Measurements from ENCODE around the gene CAPZA1. TPM values are rescaled to one million over a fixed set of nuclear protein-coding genes. Genes with fewer than 3 reads are reported as not detected.
A peak's percentile ranks its signal among the peaks of the same experiment; 100 is the strongest.

The CAPZA1 gene
- total RNA-seq, 1 donor from 2014 or later: 241 TPM

DNA sequence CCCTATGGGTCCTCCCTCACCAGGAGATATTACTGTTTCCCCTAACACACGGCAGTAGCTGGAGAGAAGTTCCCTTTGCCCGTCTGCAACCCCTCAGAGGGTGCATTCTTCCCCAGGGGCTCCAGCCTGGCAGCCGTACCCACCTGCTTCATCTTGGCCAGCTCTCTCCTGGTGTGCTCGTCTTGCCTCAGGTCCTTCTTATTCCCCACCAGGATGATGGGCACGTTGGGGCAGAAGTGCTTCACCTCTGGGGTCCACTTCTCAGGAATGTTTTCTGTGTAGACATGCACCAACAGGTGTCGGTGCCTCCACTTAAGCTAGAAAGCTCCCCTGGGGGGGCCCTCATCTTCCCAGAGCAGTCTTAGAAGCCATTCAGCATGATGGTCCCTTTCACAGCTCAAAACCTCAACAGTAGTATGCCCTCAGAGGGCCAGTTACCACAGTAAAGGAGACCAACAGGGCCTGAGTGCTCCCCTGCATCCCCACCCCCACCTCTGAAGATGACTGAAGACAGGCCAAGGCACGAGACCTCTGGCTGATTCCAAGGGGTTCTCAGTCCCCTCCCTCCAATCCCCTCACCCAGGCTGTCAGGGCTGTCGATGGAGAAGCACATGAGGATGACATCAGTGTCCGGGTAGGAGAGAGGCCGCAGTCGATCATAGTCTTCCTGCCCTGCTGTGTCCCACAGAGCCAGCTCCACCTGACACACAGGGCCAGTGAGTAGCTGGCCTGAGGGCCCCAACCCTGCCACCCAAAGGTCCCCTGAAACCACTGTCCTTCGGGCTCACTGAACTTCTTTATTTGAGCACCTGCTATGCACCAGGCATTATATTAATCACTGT lies 83.0 kb downstream of the CAPZA1 start:
- Mint-ChIP-seq H3K27me3 (peaks cover 3% of the 10 kb centered on the region), H3K9me3 (no peaks in the 10 kb centered on the region), H3K4me1 (peaks cover 71% of the 10 kb centered on the region), H3K4me3 (peak overlapping the region; percentile 26), H3K27ac (peak overlapping the region; percentile 94), H3K36me3 (ENCODE audit: low read depth) (peaks cover 29% of the 10 kb centered on the region)
- intact Hi-C loops (cut with micrococcal nuclease): no loop called here
- no peak for DNase-seq

DNA sequence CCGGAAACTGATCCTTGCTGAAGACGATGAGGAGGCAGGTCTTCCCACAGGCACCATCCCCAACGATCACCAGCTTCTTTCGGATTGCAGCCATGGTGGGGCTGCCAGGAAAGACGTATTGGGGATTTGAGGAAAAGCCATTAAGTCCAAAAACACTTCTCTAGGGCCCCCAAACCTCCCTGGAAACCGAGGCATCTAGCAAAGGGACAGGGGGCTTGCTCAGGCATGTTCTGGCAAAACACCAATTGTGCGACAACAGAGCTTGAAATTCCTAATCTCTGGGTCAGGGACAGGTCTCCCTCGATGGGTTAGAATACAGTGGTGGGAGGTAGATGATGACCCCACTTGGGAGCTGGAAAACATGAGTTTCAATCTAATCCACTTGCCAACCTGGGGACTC lies 84.1 kb downstream of the CAPZA1 start:
- H3K36me3 Mint-ChIP-seq (ENCODE audit: low read depth): peaks cover 29% of the 10 kb centered on the region
- H3K27ac Mint-ChIP-seq: peak overlapping the region; percentile 62
- no peaks in the 10 kb centered on the region for H3K9me3 Mint-ChIP-seq
- peaks cover 9% of the 10 kb centered on the region for H3K27me3 Mint-ChIP-seq
- intact Hi-C loops (cut with micrococcal nuclease): no loop called here
- H3K4me1 Mint-ChIP-seq: peaks cover 71% of the 10 kb centered on the region
- no peak for DNase-seq
- H3K4me3 Mint-ChIP-seq: peak overlapping the region; percentile 87

DNA sequence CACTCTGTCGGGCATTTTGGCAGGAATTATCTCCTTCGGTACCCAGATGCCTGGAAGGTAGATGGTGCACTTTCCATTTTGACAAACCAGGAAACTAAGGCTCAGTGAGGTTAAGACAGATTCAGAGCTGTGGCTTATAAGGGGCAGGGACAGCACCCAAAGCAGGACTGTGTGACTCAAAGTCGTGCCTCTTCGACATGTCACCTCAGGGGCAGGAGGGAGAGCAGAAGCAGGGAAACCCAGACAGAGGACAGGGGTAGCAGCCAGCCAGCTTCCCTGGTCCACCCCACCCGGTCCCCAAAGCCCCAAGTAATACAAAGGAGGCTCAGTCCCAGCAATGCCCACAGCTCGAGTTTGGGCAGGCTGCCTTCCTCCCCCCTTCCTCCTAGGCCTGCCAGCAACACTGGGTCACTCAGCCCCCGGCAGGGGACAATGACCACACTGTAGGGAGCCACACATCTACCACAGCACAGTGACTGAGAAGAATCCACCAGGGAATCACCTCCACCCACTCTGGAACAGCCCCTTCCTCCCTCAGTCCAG lies 84.8 kb downstream of the CAPZA1 start:
- Mint-ChIP-seq H3K4me3 (peak overlapping the region; percentile 87), H3K36me3 (ENCODE audit: low read depth) (peaks cover 23% of the 10 kb centered on the region), H3K4me1 (peaks cover 69% of the 10 kb centered on the region), H3K27me3 (peaks cover 13% of the 10 kb centered on the region), H3K27ac (peak overlapping the region; percentile 94), H3K9me3 (no peaks in the 10 kb centered on the region)
- intact Hi-C loops (cut with micrococcal nuclease): no loop called here
- peak; percentile 69 for DNase-seq

DNA sequence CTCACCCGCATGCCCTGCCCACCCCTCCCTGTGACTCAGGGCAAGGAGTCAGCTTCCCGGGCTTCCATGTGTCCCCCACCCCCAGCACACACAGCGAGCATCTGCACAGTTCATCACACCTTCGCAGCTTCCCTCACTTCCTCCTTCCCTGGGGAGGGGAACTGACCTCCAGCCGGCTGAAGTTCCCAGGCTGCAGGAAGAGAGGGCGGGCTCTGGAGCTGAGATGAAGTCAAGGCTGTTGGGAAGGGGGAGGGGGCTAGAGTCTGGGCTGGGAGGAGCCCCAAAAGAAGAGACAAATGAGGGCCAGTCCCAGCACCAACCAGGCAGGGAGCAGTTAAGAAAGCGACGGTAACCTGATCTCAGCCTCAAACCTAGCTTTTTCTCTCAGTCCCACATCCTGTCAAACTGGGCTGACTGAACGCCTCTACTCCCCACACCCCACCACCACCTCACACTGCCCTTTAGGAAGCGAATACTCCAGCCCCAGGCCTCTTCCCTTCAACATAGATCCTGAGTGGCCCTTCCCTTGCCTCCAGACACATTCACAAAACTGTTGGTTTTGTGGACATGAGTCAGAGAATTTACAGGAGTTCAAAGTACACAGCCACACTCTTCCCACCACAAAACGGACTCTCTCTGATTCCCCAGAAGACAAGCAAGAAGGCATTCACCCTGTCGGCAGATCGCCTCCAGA lies 85.4 kb downstream of the CAPZA1 start:
- H3K9me3 Mint-ChIP-seq: no peaks in the 10 kb centered on the region
- peak overlapping the region; percentile 87 for H3K4me3 Mint-ChIP-seq
- peak; percentile 92 for DNase-seq
- peak overlapping the region; percentile 94 for H3K27ac Mint-ChIP-seq
- H3K4me1 Mint-ChIP-seq: peaks cover 69% of the 10 kb centered on the region
- intact Hi-C loops (cut with micrococcal nuclease): loop anchor here (1.0 to 5.0 kb wide), 4 partner anchors 31 to 1107 kb away; partner anchors contain the start of genes MAGI3, MOV10 and RSBN1
- H3K27me3 Mint-ChIP-seq: peaks cover 17% of the 10 kb centered on the region
- peaks cover 17% of the 10 kb centered on the region for H3K36me3 Mint-ChIP-seq (ENCODE audit: low read depth)

DNA sequence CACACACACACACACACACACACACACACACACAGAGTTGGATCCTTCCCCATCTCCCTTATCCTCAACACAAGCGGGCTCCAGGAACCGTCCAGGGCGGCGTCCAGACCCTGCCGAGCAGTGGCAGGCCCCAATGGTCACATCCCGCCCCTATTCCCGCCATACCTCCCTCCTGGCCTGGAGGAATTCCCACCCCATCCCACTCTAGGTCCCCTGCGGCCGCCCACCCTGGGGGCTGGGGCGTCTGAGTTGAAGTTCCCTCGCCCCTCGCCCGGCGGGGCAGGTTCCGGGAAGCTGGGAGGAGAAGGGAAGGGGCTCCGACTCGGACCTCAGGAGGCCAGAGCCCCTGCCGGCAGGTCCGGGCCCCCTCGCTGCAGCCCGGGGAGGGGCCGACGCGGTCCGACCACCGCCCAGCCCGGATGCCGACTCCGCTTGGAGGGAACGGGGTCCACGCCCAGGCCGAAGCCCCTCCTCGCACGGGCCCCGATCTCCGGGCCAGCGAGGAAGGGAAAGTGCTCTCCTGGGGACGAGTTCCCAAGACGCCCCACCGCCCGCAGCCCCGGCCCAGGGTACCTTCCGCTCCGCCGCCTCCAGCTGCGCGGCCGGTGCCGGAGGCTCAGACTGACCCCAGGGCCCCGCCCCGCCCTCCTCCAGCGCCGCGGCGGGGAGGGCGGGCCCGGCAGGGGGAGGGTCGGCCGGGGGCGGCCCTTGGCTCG lies 87.0 kb downstream of the CAPZA1 start, which contains the start of gene RHOC:
RHOC (minus strand) TSS at position 623 of the 716 bp plus-strand sequence. CDS start 3,328 bp downstream, outside the sequence.
- H3K9me3 Mint-ChIP-seq: no peaks in the 10 kb centered on the region
- peaks cover 60% of the 10 kb centered on the region for H3K4me1 Mint-ChIP-seq
- peaks cover 9% of the 10 kb centered on the region for H3K36me3 Mint-ChIP-seq (ENCODE audit: low read depth)
- peak; percentile 88 for DNase-seq
- H3K27me3 Mint-ChIP-seq: peaks cover 19% of the 10 kb centered on the region
- peak within 1 kb of the TSS; percentile 87 for H3K4me3 Mint-ChIP-seq
- intact Hi-C loops (cut with micrococcal nuclease): loop anchor here (1.0 to 5.0 kb wide), 5 partner anchors 10 to 1106 kb away; partner anchors contain the start of genes MAGI3 and RSBN1
- H3K27ac Mint-ChIP-seq: peak within 1 kb of the TSS; percentile 94

DNA sequence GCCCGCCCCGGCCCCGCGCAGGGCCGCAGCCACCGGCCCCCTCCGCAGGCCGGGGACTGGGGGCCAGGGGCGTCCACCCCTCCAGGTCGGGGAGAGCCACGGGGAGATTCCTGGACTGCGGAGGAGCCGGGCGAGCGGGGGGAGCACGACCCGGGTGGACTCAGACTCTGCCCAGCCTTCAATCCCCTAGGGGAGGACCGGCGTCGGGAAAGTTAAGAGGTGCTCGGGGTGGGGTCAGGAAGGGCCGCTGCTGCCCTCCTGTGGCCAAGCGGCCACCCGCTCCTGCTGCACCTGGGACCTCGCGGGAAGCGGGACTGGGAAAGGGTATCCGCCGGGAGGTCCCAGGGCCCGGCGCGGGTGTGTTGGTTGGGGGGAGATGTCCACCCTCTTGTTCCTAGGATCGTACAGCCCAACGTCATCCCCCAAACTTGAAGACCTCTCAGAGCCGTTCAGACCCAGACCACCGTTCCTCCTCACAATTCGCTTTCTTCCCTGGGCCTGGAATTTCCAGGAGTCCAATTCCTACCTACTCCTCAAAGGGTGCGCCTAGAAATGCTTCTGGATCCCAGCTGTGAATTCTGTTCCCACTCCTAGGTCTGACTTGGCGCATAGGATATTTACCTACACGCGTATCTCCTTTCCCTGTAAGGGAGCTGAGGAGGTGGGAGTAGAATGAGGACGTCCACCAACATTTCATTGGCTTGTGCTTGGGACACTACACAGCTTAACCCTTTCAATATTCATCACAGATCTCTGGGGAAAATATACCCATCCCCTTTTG lies 87.8 kb downstream of the CAPZA1 start:
- H3K27me3 Mint-ChIP-seq: peaks cover 23% of the 10 kb centered on the region
- H3K36me3 Mint-ChIP-seq (ENCODE audit: low read depth): peaks cover 4% of the 10 kb centered on the region
- intact Hi-C loops (cut with micrococcal nuclease): loop anchor here (1.0 to 5.0 kb wide), 5 partner anchors 9 to 1105 kb away; partner anchors contain the start of genes MAGI3 and RSBN1
- peak overlapping the region; percentile 87 for H3K4me3 Mint-ChIP-seq
- peak overlapping the region; percentile 71 for H3K27ac Mint-ChIP-seq
- DNase-seq: peak; percentile 91
- peaks cover 53% of the 10 kb centered on the region for H3K4me1 Mint-ChIP-seq
- no peaks in the 10 kb centered on the region for H3K9me3 Mint-ChIP-seq

DNA sequence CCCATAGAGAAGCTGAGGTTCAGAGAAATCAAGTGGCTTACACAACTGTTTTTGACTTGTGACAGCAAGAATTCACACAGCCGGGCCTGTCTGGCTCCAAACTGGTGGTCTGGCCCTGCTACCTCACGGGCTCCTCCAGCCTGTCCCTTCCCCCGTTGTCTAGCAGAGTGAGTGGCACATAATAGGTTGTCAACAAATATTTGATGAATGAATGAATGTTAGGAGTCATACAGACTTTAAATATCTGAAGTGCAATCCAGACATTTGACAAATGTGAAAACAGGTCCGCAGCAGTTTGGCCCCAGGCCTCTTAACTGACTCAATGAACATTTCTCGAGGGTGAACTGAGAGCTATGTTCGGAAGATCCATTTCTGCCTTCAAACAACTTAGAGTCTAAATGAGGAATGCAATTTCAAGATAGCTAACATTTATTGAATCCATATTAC lies 88.4 kb downstream of the CAPZA1 start:
- intact Hi-C loops (cut with micrococcal nuclease): loop anchor here (5.0 kb wide), 2 partner anchors 684 to 1104 kb away; partner anchors contain the start of genes MAGI3 and RSBN1
- peaks cover 3% of the 10 kb centered on the region for H3K36me3 Mint-ChIP-seq (ENCODE audit: low read depth)

DNA sequence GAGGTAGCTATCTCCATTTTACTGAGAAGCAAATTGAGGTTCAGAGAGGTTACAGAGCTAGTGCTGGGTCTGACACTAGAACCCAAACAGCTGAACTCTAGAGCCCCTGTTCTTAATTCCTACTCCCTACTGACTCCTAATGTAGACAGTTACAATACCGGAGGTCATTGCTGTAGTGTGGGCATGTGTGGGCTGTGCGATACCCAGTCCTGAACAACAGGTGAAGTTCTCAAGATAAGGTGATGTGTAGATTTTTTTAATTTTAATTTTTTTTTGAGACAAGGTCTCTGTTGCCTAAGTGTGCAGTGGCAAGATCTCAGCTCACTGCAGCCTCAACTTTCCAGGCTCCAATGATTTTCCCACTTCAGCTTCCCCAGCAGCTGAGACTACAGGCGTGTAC lies 88.9 kb downstream of the CAPZA1 start:
- no peaks in the 10 kb centered on the region for H3K36me3 Mint-ChIP-seq (ENCODE audit: low read depth)

More for the DNA sequence above, 88.4 kb downstream of the CAPZA1 start:
- H3K4me1 Mint-ChIP-seq: peaks cover 48% of the 10 kb centered on the region
- no peak overlapping the region for H3K27ac Mint-ChIP-seq
- DNase-seq: no peak
- peak overlapping the region; percentile 87 for H3K4me3 Mint-ChIP-seq
- H3K9me3 Mint-ChIP-seq: no peaks in the 10 kb centered on the region
- H3K27me3 Mint-ChIP-seq: peaks cover 29% of the 10 kb centered on the region

DNA sequence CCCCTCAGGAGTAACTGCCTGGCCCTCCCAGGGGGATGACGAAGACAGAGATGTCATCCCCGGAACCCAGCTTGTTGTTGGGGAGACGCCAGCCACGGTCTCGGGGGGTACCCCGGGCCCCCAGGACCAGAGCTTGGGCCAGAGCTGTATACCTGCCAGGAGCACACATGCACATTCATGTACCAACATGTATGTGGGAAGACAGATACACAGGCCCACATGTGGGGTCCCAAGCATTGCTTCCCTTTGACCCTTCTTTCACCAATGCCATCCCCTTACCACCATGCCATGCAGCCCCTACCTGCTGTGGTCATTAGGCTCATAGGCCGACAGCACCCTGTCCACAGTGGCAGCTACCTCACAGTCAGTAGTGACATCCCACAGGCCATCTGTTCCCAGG lies 90.5 kb downstream of the CAPZA1 start:
- peaks cover 44% of the 10 kb centered on the region for H3K27me3 Mint-ChIP-seq
- no peaks in the 10 kb centered on the region for H3K9me3 Mint-ChIP-seq
- intact Hi-C loops (cut with micrococcal nuclease): no loop called here
- no peak overlapping the region for H3K27ac Mint-ChIP-seq
- H3K4me3 Mint-ChIP-seq: no peak overlapping the region
- no peak for DNase-seq
- H3K36me3 Mint-ChIP-seq (ENCODE audit: low read depth): no peaks in the 10 kb centered on the region
- H3K4me1 Mint-ChIP-seq: peaks cover 38% of the 10 kb centered on the region

More for the DNA sequence above, 88.9 kb downstream of the CAPZA1 start:
- intact Hi-C loops (cut with micrococcal nuclease): loop anchor here (5.0 kb wide), 2 partner anchors 684 to 1104 kb away; partner anchors contain the start of genes MAGI3 and RSBN1
- Mint-ChIP-seq H3K27ac (no peak overlapping the region), H3K27me3 (peaks cover 34% of the 10 kb centered on the region), H3K4me1 (peaks cover 45% of the 10 kb centered on the region), H3K4me3 (no peak overlapping the region), H3K9me3 (no peaks in the 10 kb centered on the region)
- DNase-seq: no peak

DNA sequence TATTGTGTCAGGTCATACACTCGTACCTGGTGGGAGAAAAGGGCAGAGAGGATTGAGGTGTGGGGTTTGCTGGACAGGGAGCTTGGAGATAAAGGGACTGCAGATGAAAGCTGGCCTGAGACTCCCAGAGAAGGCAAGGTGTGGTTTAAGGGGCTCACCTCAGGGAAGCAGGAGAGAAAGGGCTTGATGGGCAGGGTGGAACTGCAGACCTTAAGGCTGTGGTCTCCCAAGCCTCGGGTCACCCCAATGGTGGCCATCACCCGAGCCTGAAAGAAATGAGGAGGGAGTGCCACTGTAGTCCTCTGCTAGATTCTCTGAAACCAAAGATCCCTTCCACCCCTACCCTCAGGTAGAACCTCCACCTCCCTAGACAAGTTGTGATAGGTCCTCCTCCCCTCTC lies 91.0 kb downstream of the CAPZA1 start:
- Mint-ChIP-seq H3K36me3 (ENCODE audit: low read depth) (no peaks in the 10 kb centered on the region), H3K27ac (no peak overlapping the region), H3K4me1 (peaks cover 36% of the 10 kb centered on the region), H3K27me3 (peaks cover 44% of the 10 kb centered on the region), H3K9me3 (no peaks in the 10 kb centered on the region), H3K4me3 (no peak overlapping the region)
- no peak for DNase-seq
- intact Hi-C loops (cut with micrococcal nuclease): no loop called here

DNA sequence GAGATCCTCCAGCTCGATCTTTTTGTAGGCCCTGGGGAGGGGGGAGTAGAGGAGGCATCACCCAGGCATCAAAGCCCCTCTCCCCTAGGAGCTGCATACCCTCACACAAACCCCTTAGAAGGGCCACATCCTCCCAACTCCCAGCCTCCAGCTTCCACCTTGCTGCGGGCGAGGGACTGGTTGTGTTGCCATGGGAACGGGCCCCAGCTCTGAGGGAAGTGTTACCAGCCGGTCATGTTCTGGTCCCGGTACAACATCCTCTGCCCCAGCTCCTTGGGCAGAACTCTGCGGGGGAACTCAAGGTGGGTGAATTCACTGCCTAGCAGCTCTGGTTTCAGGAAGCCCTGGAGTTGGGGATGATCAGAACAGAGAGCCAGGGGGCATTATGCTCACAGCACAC lies 91.4 kb downstream of the CAPZA1 start:
- Mint-ChIP-seq H3K9me3 (no peaks in the 10 kb centered on the region), H3K27ac (no peak overlapping the region), H3K4me3 (no peak overlapping the region), H3K36me3 (ENCODE audit: low read depth) (no peaks in the 10 kb centered on the region), H3K27me3 (peaks cover 44% of the 10 kb centered on the region), H3K4me1 (peaks cover 36% of the 10 kb centered on the region)
- intact Hi-C loops (cut with micrococcal nuclease): no loop called here
- DNase-seq: no peak

DNA sequence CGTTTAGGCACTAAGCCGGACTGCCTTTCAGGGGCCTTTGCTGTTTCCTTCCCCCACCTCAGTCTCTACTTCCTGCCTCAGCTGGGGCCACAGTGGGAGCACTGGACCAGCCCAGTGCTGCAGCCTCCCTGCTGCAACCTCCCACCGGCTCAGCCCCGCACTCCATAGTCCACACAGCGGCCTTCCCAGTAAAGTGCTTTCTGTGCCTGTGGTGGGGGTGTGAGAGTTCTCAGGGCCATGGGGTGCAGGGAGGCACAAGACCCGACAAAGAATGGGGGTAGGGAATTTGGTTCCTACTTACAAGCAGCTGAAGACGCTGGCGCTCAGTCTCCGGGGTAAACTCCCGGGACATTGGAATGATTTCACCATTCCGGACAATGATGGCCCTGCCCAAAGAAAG lies 92.0 kb downstream of the CAPZA1 start:
- H3K4me1 Mint-ChIP-seq: peaks cover 36% of the 10 kb centered on the region
- no peaks in the 10 kb centered on the region for H3K36me3 Mint-ChIP-seq (ENCODE audit: low read depth)
- DNase-seq: no peak
- H3K4me3 Mint-ChIP-seq: no peak overlapping the region
- H3K9me3 Mint-ChIP-seq: no peaks in the 10 kb centered on the region
- peaks cover 44% of the 10 kb centered on the region for H3K27me3 Mint-ChIP-seq
- H3K27ac Mint-ChIP-seq: no peak overlapping the region
- intact Hi-C loops (cut with micrococcal nuclease): no loop called here

Data from activated CD4-positive, alpha-beta T cell treated with anti-CD3 and anti-CD28 coated beads, Interleukin-2, amount 10 ng/mL, durations not matched to agents 24 days and 14 days (primary cell).